GM12891 (cell line): ENCODE results near the gene RAPGEF5.

Source experiments
- DNase-seq: peaks from one replicate; pipeline ENCODE4 v3.0.0; 2011; ENCODE audit warnings: low spot score; ENCODE audit not compliant: insufficient read length
- FAIRE-seq: peaks from 2 replicates; lab custom pipeline; 2011; peaks lifted over from hg19 to GRCh38; lab: Jason Lieb, UNC
- PAX5 ChIP-seq: IDR thresholded peaks from 2 replicates; pipeline ENCODE4 v1.6.1; 2011; ENCODE audit warnings: low read length, moderate library complexity, mild to moderate bottlenecking; ENCODE audit not compliant: insufficient read depth, severe bottlenecking
- POLR2A ChIP-seq: IDR thresholded peaks from 2 replicates; pipeline ENCODE4 v1.6.1; 2011; ENCODE audit warnings: low read depth, low read length, control low read depth
- POLR2AphosphoS5 ChIP-seq: IDR thresholded peaks from 2 replicates; pipeline ENCODE4 v1.6.1; 2011; ENCODE audit warnings: low read depth, low read length, control low read depth
- POU2F2 ChIP-seq: IDR thresholded peaks from 2 replicates; pipeline ENCODE4 v1.6.1; 2011; ENCODE audit warnings: low read depth, mild to moderate bottlenecking, control low read depth, low read length, moderate library complexity
- SPI1 ChIP-seq: IDR thresholded peaks from 2 replicates; pipeline ENCODE4 v1.6.1; 2011; ENCODE audit warnings: low read depth, low read length, control low read depth
- TAF1 ChIP-seq: IDR thresholded peaks from 2 replicates; pipeline ENCODE4 v1.6.1; 2011; ENCODE audit warnings: low read depth, low read length, control low read depth

Gene RAPGEF5

DNA sequence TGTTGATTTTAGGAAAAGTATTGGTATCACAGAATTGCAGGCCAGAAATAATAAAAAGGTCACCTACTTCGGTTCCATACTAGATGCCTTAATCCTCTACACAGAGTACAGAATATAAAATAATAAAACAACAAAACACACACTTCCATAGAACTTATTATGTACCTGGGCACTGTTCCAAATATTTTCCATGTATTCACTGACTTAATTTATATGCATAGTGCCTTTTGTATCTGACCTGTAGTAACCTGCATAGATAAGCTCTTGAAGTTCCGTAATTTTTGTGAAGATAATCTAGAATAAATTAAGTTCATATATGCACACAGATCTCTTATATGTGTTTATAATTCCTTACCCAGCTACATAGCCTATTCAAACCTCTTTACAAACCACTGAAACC is 78.3 kb downstream of the RAPGEF5 start:
- DNase-seq: no peak
- no peak for FAIRE-seq

DNA sequence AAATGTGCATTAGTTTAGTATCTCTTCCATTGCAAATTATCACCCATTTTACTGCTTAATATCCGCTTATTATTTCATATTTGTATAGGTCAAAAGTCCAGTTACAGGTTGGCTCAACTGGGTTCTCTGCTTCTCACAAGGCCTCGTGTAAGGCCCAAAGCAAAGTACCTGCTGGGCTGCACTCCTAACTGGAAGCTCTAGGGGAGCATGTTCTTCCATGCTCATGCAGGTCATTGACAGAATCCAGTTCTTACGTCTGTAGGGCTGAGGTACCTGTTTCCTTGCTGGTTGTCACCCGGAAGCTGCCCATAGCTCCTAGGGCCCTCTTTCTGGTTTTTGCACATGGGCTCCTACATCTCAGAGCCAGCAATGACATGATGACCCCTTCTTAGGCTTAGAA is 79.6 kb downstream of the RAPGEF5 start:
- TF ChIP-seq TAF1: no peak
- TF ChIP-seq POLR2A: no peak
- no peak for TF ChIP-seq SPI1
- no peak for TF ChIP-seq POLR2AphosphoS5
- no peak for TF ChIP-seq PAX5
- no peak for TF ChIP-seq POU2F2
- no peak for DNase-seq
- FAIRE-seq: no peak

More for the DNA sequence above, 78.3 kb downstream of the RAPGEF5 start:
- TF ChIP-seq POLR2A: no peak

DNA sequence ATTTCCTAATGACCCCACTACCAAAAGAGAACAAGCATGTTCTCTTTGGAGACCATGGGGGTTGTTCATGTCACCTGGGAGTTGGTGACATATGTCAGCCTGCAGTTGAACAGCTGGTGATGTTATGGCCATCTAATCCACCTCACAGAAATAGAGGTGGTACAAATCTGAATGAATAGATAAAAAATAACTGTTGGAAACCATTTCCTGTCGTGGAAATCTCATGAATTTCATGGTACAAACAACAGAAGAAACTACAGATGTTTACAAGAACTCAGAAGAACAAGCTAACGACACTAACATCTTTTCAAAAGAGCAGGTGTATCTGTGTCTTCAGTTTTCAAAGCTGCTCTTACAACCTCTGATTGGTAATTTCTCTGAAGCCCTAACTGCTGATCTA is 81.3 kb downstream of the RAPGEF5 start:
- DNase-seq (no peak), FAIRE-seq (no peak)
- TF ChIP-seq POLR2A (no peak), POU2F2 (no peak), TAF1 (no peak), PAX5 (no peak), SPI1 (no peak), POLR2AphosphoS5 (no peak)

DNA sequence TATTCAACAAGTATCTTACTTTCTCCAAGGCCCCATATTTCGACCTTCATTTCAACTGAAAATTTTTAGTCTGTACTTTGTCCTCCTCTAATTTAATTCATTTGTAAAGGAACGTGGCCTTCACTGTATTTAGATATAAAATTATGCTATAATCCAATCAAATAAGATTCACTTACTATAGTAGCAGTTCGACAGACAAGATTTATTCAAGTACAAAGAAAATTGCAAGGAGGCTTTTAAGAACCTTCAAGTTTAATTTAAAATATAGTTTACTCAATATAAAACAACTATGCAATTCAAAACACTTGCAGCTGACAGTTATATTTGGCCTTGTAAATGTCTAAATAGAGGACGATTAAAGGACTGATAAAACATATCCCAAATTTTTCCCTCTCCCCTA is 85.6 kb downstream of the RAPGEF5 start:
- DNase-seq: no peak
- FAIRE-seq: no peak
- TF ChIP-seq POLR2A (no peak), SPI1 (no peak), TAF1 (no peak)

DNA sequence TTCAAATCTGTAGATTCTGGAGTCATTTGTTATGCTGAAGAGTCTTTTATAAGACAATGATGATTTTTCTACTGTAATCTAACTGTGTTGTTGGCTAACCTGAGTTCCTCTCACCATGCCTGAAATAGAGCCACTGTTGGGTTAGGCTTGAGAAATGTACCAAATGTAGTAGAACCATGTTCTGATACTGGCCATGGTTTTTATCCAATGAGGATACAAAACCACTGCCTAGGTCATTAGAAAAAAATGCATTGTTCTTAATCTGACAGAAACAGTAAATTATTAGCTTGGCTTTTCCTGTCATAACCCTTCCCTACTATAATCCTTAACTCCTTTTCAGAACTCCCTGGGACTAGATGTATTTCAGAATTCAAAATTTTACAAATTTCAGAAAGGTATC is 86.6 kb downstream of the RAPGEF5 start:
- TF ChIP-seq TAF1 (no peak), POLR2AphosphoS5 (no peak), PAX5 (no peak), POLR2A (no peak), POU2F2 (no peak), SPI1 (no peak)
- no peak for FAIRE-seq
- no peak for DNase-seq

DNA sequence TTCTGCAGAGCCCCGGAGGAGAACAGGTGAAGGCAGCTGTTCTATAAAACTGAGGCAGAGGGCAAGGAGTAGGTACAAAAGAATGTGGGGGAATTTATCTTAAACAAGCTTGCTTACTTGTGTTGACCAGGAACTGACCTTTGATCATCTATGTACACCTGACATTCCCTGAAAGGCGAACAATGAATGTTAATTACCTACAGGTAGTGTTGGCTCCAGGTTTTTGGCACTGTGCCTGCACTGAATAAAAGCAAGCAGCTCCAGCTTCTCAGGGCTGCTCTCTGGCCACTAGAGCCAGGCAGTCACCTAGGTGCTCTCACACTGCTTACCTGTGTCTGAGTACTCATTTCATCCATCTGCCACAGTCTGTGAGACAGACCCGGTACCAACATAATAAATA is 87.0 kb downstream of the RAPGEF5 start:
- DNase-seq: no peak
- no peak for TF ChIP-seq SPI1
- no peak for TF ChIP-seq POU2F2
- no peak for TF ChIP-seq TAF1
- no peak for TF ChIP-seq POLR2AphosphoS5
- no peak for TF ChIP-seq POLR2A
- TF ChIP-seq PAX5: no peak
- FAIRE-seq: peak; percentile 16

DNA sequence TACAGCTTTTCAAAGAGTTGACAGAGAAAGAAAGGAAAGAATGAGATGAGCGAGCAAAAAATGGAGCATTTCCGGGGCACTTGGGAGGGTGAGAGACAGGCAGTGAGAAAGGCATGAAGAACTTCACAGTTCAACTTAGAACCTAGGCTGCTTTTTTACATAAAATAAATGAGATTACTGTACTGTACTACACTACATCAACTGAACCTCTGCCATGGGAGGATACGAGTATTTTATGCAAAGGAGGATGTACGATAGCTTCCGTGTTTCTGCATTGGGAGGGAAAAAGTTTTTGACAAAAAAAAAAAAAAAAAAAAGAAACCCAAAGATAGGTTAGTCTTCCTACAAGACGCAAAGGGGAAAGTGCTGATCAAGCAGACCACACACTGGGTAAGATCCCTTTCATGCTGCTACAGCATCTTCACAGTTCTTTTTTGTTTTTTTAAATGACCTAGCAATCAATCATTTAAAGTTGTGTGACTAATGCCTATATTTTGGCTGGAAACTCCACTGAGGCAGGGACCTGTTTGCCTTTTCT is 88.0 kb downstream of the RAPGEF5 start:
- DNase-seq (no peak), FAIRE-seq (no peak)
- no peak for TF ChIP-seq POLR2A
- no peak for TF ChIP-seq TAF1
- no peak for TF ChIP-seq POU2F2
- TF ChIP-seq PAX5: no peak
- TF ChIP-seq SPI1: no peak
- TF ChIP-seq POLR2AphosphoS5: no peak

DNA sequence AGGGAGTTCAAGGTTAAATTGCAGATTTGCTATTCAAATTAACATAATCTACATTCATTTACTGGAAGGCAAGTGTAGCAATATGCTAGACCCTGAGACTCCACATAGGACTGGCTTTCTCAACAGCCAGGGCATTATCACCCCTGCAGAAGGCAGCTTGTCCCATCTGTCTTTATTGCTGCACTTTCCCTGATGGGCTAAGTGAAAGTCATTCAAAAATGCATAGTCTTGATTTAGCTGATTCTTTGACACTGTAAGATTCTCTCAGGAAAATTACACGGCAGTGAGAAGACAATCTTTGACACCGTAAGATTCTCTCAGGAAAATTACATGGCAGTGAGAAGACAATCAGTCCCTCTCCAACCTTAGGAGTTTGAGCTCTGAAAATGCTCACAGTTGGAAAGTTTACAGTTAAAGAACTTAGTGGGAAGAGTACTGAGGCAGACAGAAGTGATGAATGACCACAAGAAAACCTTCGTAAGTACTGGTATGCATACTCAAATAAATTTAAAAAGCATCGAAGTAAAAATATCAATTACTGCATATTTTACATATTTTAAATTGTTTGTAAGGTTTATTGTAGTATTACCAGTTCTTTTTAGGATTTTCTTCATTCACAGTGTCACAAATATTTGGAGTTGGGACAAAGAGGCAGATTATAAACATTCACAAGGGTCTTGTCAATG is 88.9 kb downstream of the RAPGEF5 start:
- TF ChIP-seq POLR2A (no peak), SPI1 (no peak), POLR2AphosphoS5 (no peak), POU2F2 (no peak), PAX5 (no peak), TAF1 (no peak)
- FAIRE-seq (no peak), DNase-seq (no peak)

DNA sequence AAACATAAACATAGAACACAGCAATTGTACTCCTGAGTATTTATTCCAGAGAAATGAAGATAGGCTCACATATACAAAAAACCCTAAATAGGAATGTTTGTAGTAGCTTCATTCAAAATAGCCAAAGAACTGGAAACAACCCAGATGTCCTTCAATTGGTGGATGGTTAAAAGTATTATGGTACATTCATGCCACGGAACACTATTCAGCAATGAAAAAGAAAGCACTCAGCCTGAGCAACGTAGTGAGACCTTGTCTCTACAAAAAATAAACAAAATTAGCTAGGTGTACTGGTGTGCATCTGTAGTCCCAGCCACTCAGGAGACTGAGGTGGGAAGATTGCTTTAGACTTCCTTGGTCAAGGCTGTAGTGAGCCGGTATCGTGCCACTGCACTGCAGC is 94.4 kb downstream of the RAPGEF5 start:
- DNase-seq: no peak
- TF ChIP-seq TAF1: no peak
- TF ChIP-seq POLR2A: no peak
- no peak for TF ChIP-seq SPI1
- no peak for TF ChIP-seq POLR2AphosphoS5
- TF ChIP-seq POU2F2: no peak
- no peak for FAIRE-seq

DNA sequence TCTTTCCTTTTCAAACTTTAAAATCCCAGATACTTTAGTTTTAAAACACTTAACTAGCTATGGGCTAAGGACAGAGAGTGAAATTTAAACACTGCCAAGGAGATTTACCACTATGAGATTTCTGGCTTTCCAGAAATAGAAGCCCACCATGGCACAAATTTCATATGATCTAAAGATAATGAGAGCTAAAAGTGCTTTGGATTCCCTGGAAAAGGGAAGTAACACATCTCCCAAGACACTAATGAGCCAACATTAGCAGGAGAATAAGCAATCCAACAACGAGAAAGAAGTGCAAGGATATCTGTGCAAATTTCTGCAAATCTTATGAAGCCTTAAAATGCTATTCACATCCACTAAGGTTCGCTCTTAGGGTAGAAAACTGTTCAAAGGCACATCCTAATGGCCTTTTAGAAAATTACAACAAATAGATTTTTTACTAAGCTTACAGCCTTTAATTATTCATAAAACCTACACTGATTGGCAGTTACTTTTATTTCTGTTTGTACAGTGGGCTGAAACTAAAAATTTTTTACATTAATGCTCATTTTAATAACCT is 100.3 kb downstream of the RAPGEF5 start:
- TF ChIP-seq SPI1 (no peak), POLR2AphosphoS5 (no peak), POLR2A (no peak), POU2F2 (no peak), TAF1 (no peak), PAX5 (no peak)
- no peak for FAIRE-seq
- DNase-seq: no peak

DNA sequence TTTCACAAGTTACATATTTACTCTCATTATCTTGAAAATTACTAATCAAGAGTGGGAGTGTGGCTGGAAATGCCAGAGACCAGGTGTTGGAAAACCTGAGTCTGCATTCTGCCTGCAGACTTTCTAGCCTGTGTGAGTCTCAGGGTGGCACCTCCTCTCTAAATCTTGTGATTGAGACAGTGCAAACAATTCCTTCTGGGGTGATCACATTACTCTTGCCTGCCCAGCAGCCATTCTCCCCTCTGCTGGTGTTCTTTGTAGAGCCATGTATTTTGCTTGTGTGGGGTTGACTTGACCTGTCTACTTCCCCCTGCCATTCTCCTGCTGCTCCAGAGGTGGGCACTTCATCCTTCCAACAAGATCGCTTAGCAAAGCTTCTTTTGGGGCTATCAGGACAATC is 101.1 kb downstream of the RAPGEF5 start:
- DNase-seq: no peak

More for the DNA sequence above, 101.1 kb downstream of the RAPGEF5 start:
- no peak for FAIRE-seq
- no peak for TF ChIP-seq TAF1
- no peak for TF ChIP-seq POLR2AphosphoS5
- no peak for TF ChIP-seq SPI1
- no peak for TF ChIP-seq PAX5
- no peak for TF ChIP-seq POU2F2
- TF ChIP-seq POLR2A: no peak
